Dedifferentiated amniotic fluid mesenchymal stem cell (primary cell): ENCODE results near the gene SNX2.
"Not testable (repeated sequence)": the region's sequence is repeated elsewhere in the genome, so short reads cannot be mapped to it uniquely, and the experiment has no call there.

ENCODE experiments used
- DNase-seq: peaks from one replicate; pipeline ENCODE4 v3.0.0-alpha.2; 2016; ENCODE audit errors: extremely low spot score

The SNX2 gene, protein sequence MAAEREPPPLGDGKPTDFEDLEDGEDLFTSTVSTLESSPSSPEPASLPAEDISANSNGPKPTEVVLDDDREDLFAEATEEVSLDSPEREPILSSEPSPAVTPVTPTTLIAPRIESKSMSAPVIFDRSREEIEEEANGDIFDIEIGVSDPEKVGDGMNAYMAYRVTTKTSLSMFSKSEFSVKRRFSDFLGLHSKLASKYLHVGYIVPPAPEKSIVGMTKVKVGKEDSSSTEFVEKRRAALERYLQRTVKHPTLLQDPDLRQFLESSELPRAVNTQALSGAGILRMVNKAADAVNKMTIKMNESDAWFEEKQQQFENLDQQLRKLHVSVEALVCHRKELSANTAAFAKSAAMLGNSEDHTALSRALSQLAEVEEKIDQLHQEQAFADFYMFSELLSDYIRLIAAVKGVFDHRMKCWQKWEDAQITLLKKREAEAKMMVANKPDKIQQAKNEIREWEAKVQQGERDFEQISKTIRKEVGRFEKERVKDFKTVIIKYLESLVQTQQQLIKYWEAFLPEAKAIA

GRCh38 chr5:122774861-122775549 is at the start of gene SNX2:
TSS of gene SNX2 (plus strand) at chr5:122775080. CDS start at chr5:122775104, 24 bp downstream.
- peak; percentile 81 for DNase-seq

DNA sequence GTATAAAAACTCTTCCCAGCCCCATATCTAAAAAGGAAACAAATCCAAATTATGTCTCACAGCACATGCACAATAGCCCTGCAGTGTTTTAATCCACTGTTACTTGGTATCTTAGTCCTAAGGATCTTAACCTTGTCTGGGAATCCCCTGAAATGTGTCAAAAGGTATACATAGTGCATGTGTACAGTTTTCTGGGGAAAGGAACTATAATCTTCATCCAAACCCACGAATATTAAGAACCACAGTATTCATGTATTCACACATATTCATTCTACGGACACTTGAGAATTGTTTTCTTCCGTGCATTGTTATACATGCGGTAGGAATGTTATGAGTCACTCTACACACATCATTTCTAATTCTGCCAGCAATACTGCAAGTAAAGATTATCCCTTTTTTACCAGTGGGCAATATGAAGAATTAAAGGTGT is 47.8 kb upstream of the SNX2 start:
- peak; percentile 78 for DNase-seq

DNA sequence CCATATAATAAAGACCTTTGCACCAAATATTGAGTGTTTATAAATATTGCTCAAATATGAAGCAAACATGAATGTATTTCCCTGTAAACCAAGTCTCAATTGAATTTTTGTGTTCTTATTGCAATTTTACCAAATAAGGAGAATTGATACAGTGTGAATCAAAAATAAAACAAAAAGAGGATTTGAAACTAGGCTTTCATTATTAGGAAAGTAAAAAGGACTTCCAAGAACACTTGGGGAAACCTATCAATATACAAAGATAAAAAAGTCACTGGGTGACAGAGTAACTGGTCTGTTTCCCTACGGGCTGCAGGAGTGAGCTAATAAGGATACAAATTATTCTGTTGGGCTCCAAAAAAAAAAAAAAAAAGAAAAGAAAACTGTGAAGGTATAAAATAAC is 44.8 kb upstream of the SNX2 start:
- DNase-seq, result no peak

DNA sequence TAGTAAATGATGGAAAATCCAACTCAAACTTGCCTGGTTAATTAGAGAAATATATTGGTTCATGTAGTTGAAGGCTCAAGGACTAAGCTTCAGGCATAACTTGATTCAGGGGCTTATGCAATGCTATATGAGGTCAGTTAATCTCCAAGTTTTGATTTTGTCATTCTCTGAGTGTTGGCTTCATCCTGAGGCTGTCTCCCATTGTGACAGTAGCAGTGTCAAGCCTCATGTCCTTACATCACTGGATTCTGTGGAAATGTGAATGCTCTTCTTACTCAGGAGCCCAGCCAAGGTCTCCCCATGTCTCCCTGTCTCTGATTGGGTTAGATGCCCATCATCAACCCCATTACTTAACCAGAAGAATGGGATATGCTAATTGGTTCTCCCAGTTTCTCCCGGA is 44.4 kb upstream of the SNX2 start:
- no peak for DNase-seq

- DNase-seq, result no peak
Observed at GRCh38 chr5:122736086-122736845, 38.6 kb upstream of the SNX2 start.

GRCh38 chr5:122738088-122738487 is 36.8 kb upstream of the SNX2 start:
- DNase-seq, result no peak

GRCh38 chr5:122741681-122742080 is 33.2 kb upstream of the SNX2 start:
- no peak for DNase-seq

- no peak for DNase-seq
Observed at GRCh38 chr5:122743261-122743660, 31.6 kb upstream of the SNX2 start.

DNA sequence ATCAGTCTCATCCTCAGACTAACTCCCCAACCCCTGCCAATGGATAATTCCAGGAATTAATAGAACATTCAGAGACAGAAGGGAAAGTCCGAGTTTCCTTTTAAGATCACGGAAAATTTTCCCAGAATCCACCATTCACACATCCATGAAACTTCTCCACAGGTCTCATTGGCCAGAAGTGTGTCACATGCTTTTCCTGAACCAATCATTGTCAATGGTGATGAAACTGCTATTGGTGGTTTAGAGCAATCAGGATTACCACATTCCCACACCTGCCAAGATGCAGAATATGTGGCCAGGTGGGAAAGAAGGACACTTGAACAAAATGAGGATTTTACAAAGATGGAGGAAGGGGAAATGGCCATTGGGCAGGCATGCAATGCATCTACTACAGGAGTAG is 29.3 kb upstream of the SNX2 start:
- DNase-seq, result no peak

DNA sequence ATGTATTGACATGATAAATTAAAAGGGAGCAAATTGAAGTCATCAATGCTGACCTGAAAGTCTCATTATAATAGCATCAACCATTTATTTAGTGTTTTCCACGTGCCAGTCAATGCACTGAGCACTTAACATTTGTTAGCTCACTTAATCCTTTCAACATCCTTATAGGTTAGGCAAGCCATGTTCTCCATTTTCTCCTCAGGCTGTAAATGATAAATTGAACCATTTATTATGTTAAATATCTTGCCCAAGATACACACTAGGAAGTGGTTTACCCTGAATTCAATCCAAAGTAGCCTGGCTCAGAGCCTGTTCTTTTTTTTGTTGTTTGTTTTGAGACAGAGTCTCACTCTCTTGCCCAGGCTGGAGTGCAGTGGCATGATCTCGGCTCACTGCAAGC is 25.0 kb upstream of the SNX2 start:
- DNase-seq, result no peak

DNA sequence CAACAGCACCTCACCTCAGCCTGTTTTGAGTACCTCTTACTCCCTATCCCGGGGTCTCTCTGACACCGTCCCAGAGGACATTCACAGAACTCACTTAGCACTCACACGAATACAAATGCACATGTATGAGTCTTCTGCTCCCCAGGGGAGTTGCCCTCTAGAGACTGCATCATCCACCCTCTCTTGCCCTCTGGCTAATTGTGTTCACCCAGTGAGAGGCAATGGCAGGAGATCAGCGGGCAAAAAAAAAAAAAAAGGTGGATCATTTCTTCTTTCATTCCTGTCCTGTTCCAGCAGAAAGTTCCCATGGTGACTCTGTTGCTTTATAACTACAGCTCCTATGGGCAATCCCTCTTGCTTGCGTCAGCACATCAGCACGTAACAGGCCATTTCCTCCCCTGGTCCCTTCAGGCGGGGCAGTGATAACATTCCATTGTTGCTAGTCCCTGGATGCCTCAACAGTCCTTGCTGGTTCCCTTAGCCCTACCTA is 23.5 kb upstream of the SNX2 start:
- DNase-seq, result no peak

DNA sequence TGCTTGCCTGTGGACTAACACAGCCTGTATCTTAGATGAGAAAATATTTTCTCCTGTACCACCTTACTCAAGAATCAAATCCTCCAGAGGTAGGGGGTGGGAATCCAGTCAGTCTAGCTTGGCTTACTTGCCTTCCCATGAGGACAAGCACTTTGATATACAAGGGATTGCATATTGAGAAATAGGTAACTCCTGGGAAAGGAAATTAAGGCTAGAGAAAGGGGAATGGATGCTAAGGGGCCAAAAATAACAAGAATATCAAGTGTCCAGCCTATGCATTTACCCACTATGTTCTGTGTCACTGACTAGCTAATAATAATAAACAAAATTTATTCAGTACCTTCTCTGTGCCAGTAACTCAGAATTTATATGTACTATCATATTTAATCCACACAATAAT is 21.4 kb upstream of the SNX2 start:
- no peak for DNase-seq

GRCh38 chr5:122755783-122756182 is 19.1 kb upstream of the SNX2 start:
- DNase-seq, result no peak

- peak; percentile 76 for DNase-seq
Observed at GRCh38 chr5:122756264-122756911, 18.5 kb upstream of the SNX2 start.

DNA sequence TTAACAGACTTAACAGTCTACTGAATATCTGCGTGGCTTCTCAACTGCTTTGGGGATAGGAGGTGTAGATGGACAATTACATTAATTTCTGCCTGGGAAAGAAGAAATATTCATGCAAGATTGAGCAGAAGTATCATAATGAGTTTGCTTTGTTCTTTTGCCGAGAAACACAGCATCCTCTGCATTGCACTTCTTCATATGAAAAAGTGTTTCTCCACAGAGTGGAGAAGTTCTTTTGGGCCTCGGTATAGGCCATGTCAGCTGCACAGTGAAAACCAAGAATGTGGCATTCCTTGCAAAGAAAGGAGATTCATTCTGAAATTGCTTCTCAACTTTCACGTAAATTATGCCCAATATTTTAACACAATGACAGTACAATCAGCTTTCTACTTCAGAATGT is 17.6 kb upstream of the SNX2 start:
- no peak for DNase-seq

GRCh38 chr5:122759241-122760070 is 15.4 kb upstream of the SNX2 start:
- no peak for DNase-seq

GRCh38 chr5:122760236-122760635 is 14.6 kb upstream of the SNX2 start:
- no peak for DNase-seq

DNA sequence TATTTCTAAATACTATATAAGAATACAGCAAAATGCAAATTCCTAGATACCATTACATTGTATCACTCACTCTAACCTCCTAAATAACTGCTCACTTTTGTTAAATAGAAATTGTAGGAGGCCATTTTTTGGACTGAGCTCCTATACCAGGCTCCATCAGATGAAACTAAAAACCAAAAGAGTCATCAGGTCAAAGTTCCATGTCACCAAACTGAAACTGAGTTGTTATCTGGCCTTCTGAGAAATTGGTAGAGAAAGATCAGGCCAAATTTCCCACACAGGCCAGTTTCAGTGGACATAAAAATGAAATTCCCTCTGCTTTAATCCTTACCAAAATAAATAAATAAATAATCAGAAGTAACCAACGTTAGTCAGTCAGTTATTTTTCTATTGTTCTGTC is 13.8 kb upstream of the SNX2 start:
- no peak for DNase-seq

GRCh38 chr5:122761896-122762295 is 13.0 kb upstream of the SNX2 start:
- DNase-seq, result not testable (repeated sequence)

DNA sequence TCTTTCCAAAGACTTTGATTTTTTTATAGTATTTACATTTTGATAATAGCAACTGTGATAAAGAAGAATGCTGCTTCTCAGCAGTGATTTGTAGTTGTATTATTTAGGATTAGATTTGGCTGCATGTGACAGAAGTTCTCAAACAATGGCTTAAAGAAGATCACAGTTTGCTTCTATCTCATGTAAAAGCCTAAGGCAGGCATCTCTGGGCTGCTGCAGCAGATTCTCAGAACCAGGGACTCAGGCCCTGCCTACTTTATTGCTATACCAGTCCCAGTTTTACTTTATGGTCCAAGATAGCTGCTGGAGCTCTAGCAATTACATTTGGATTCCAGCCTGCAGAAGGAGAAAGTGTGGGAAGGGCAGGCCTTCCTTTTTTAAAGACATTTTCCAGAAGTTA is 8.8 kb upstream of the SNX2 start:
- DNase-seq, result no peak

- no peak for DNase-seq
Observed at GRCh38 chr5:122770477-122770876, 4.4 kb upstream of the SNX2 start.
